ENCODE measurements around the gene MAMDC2.

The MAMDC2 gene

DNA sequence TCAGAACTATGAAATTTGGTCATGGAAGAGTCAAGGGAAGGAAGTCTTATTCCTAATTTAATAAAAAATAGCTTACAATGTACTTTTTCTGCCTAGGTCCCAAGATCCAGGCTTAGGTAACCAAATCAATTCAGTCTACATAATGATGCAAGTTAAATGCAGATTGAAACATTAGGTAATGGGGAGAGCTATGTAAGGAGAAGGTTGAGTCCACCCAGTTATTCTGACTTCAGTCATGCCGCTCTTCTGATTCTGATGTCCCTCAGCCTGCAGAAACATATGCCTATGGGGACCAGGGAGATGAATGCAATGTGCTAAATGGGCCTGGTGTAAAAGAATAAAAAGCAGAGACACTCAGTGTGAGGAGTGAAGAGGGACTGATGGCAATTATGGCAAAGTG is 63.9 kb downstream of the MAMDC2 start:
- DNase-seq (ENCODE audit: low read depth) = no peak

- no peak for DNase-seq (ENCODE audit: low read depth)
Measured at GRCh38 chr9:70108181-70108580, 64.5 kb downstream of the MAMDC2 start.

- no peak for DNase-seq (ENCODE audit: low read depth)
Measured at GRCh38 chr9:70110194-70111041, 66.8 kb downstream of the MAMDC2 start.

- peak; percentile 44 for DNase-seq (ENCODE audit: low read depth)
Measured at GRCh38 chr9:70111042-70111602, 67.5 kb downstream of the MAMDC2 start.

DNA sequence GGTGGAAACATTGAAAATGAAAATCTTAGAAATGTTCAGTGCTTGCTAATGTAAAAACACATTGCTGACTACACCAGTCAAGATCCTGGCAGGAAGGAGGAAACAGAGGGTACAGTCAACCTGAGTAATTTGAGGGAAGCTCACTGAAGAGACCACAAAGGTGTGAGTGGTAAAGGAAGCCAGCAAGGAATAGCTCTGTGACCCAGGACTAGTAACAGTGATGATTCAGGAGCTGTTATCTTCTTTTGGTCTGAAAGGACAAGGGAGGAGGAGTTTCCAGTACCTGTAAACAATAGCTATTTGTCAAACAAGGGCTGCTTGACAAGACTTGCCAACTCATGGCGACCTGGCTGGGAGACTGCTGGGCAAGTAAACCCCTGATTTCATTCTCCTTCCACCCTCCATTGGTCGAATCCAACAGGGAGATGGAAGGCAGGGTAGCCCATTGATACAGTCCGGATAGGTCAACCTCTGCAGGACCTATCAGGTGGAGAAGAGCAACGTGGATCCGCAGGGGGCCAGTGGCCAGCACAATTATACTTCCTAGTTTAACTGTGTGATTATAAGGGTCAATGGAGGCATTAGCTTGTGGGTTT is 68.1 kb downstream of the MAMDC2 start:
- no peak for DNase-seq (ENCODE audit: low read depth)

DNA sequence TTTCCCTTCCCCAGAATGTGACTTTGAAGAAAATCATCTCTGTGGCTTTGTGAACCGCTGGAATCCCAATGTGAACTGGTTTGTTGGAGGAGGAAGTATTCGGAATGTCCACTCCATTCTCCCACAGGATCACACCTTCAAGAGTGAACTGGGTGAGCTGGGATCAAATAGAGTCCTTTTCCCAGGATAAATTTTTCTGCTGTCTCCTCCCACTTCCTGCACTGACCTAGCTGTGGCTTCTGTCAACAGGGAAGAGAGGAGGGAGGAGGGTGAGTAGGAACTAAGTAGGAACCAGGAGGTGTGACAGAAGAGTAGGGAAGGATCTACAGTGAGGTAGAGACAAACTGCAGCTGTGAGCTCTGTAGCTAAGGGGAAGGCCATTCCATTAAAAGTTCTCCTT is 69.3 kb downstream of the MAMDC2 start:
- no peak for DNase-seq (ENCODE audit: low read depth)

DNA sequence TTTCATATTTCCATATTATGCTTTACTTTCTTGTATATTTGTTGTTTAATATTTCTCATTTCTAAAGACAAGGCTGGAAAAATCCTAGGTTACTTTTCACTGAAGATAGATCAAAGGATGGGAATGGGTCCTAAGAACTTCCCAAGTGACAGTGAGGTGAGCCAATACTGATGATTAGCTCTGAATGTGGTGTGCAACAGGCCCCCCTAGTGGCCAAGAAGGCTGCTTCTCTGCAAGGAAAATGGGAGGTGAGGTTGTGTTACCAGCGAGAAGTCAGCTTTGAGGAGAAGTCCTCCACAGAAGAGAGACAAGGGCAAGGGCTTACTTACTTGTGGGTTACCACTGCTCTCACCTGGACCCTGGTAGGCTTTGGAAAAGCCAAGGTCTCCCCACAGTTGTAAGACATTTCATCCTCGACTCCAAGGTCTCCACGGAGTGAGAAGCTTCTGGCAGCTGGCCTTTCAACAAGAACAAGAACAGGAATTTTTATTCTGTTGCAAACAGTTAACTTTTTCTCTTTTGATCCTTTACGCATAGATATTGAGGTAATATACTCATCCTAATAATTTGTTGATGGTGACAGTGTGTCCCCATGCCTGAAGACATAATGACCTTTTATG is 69.9 kb downstream of the MAMDC2 start:
- no peak for DNase-seq (ENCODE audit: low read depth)

GRCh38 chr9:70114898-70115297 is 71.2 kb downstream of the MAMDC2 start:
- DNase-seq (ENCODE audit: low read depth) = no peak

- no peak for DNase-seq (ENCODE audit: low read depth)
Measured at GRCh38 chr9:70117835-70118319, 74.2 kb downstream of the MAMDC2 start.

DNA sequence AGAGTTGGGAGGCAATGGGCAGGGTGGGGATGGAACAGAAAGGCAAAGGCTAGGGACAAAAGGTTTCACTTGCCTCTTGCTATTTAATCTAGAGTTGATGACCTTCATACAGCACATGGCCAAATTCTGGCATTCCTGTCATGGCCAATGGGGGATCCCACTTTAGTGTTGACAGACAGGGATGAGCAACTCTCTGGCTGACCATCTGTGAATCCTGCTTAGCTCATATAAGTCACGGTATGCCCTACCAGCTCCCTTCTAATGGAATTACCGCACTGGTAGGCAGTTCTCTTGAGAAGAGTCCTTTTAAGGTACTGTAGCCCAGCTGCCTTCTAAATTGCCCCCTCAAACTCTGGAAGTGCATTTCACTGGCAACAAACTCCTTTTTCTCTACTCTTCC is 76.1 kb downstream of the MAMDC2 start:
- no peak for DNase-seq (ENCODE audit: low read depth)

- DNase-seq (ENCODE audit: low read depth) = no peak
Measured at GRCh38 chr9:70120834-70121510, 77.3 kb downstream of the MAMDC2 start.

GRCh38 chr9:70121818-70122436 is 78.3 kb downstream of the MAMDC2 start:
- DNase-seq (ENCODE audit: low read depth) = no peak

DNA sequence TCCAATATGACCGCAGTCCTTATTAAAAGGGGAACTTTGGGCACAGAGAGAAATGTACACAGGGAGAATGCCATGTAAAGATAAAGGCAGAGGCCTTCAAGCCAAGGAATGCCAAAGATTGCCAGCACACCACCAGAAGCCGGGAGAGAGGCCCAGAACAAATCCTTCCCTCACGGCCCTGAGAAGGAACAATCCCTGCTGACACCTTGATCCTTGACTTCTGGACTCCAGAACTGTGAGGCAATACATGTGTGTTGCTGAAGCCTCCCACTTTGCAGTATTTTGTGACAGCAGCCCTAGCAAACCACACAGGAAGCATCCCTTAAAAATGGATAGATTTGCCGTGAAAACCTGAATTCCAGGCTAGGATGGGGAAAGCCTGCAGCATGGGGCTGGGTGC is 80.0 kb downstream of the MAMDC2 start:
- no peak for DNase-seq (ENCODE audit: low read depth)

DNA sequence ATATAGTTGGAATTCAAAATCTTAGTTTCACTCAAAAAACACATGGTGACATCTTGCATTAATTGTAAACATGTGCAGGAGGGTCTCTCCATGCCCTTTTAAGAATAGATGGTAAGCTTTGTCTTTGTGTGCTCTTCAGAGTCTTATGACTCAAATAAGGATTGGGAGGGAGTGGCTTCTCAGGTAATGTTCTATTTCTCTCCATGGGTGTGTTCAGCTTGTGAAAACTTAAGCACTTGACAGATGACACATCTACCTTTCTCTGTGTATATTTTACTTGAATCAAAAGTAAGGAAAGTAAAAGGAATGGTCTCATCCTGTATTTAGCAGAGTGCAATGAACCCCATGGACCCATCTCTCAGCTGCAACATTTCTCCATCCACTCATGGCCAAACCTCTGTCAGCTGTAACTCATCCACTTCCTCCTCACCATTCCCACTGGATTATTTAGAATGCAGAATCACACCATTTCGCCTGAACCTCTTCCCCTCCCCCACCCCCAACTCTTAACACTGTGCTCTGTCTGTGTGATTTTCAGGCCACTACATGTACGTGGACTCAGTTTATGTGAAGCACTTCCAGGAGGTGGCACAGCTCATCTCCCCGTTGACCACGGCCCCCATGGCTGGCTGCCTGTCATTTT is 82.1 kb downstream of the MAMDC2 start:
- DNase-seq (ENCODE audit: low read depth) = no peak

GRCh38 chr9:70127036-70127435 is 83.4 kb downstream of the MAMDC2 start:
- no peak for DNase-seq (ENCODE audit: low read depth)

- DNase-seq (ENCODE audit: low read depth) = no peak
Measured at GRCh38 chr9:70127540-70128416, 84.1 kb downstream of the MAMDC2 start.

- no peak for DNase-seq (ENCODE audit: low read depth)
Measured at GRCh38 chr9:70130266-70130665, 86.6 kb downstream of the MAMDC2 start.

DNA sequence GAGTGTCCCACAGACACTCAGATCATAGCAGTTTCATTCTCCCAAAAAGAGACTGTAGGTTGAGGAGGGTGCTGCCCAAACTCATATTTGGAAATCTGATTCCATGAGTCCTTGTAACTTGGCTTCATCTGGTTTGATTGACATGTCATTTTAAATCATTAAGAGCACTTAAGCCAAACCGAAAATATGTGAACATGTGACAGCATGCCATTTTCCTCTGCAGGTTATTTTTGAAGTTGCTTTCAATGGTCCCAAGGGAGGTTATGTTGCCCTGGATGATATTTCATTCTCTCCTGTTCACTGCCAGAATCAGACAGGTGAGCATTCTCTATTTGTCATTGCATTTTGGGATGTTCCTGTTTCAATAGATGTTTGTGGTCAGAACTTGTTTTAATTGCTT is 87.6 kb downstream of the MAMDC2 start:
- DNase-seq (ENCODE audit: low read depth) = no peak

GRCh38 chr9:70133253-70134208 is 89.9 kb downstream of the MAMDC2 start:
- no peak for DNase-seq (ENCODE audit: low read depth)
